NCI-H774 (cell line): ENCODE measurements around the gene SMARCC2.

ENCODE experiments used
- DNase-seq: peaks from one replicate; lab custom pipeline; 2025; lab: John Stamatoyannopoulos, UW

Gene SMARCC2

GRCh38 chr12:56152132-56152755 lies 37.0 kb downstream of the SMARCC2 start, which contains the start of gene MYL6B:
Gene MYL6B (plus strand): TSS chr12:56152587. CDS start chr12:56153919, 1,332 bp downstream.
- peak; percentile 94 for DNase-seq

- peak; percentile 58 for DNase-seq
Measured at GRCh38 chr12:56151672-56152131, 37.6 kb downstream of the SMARCC2 start.

DNA sequence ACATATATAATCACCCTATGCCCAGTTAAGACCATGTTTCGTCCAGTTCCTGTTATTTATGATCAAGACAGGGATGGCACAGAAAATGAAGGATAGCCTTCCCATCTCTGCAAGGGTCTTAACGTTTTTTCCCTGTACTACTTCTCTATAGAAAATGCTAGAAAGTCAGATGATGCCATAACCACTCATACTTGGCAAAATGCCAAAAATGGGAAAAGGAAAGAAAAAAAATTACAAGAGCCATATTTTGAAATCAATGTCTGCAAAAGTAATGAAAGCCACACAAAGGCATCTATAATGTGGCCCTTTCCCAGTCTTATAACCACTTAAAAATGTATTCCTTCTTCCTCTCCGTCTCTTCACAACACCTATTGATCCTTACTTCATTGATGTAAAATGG lies 38.7 kb downstream of the SMARCC2 start:
- DNase-seq: no peak

- no peak for DNase-seq
Measured at GRCh38 chr12:56146492-56147460, 42.5 kb downstream of the SMARCC2 start.

GRCh38 chr12:56145217-56145616 lies 44.1 kb downstream of the SMARCC2 start:
- DNase-seq: no peak

- DNase-seq: no peak
Measured at GRCh38 chr12:56143870-56144269, 45.4 kb downstream of the SMARCC2 start.

- no peak for DNase-seq
Measured at GRCh38 chr12:56143217-56143616, 46.1 kb downstream of the SMARCC2 start.

DNA sequence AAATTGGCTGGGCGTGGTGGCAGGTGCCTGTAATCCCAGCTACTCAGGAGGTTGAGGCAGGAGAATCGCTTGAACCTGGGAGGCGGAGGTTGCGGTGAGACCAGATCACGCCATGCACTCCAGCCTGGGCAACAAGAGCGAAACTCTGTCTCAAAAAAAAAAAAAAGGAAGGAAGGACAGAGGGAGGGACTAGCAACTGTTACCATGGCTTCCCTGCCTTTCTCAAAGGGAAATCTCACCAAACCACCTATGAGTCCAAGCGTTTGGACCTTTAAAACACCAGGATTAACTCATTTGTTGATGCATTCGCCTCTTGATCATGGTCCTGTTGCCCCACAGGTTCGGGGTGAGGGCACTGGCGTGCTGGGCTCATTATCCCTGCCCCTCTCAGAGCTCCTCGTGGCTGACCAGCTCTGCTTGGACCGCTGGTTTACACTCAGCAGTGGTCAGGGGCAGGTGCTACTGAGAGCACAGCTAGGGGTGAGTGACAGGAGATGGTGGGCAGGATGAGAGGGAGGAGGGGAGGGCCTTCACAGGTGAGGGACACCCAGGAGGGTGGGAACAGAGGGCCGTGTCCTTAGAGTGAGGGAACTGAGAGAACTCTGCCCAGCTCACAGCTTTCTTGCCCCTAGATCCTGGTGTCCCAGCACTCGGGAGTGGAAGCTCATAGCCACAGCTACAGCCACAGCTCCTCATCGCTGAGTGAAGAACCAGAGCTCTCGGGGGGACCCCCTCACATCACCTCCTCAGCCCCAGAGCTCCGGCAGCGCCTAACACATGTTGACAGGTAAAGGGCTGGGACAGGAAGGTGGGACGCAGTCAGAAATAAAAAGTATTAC lies 47.1 kb downstream of the SMARCC2 start:
- DNase-seq: no peak

DNA sequence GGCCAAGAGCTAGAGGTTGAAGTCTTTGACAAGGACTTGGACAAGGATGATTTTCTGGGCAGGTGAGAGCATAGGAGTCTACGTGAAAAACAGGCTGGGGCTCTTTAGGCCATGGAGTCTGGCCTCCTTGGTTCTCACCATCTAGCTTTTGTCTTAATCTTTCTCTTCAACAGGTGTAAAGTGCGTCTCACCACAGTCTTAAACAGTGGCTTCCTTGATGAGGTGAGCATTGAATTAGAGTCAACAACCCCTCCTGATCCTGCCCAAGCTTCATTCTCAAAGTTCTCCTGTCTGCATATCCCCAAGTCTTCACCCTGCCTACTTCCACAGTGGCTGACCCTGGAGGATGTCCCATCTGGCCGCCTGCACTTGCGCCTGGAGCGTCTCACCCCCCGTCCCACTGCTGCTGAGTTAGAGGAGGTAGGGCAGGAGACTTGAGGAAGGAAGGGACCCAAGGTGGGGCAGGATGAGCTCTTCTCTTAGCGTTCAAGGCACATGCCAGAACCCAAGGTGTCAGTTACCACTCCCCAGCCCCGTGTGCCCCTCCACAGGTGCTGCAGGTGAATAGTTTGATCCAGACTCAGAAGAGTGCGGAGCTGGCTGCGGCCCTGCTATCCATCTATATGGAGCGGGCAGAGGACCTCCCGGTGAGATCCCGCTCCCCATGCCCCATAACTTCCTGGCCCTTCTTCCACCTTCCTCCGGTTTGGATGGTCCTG lies 51.3 kb downstream of the SMARCC2 start:
- DNase-seq: no peak

- no peak for DNase-seq
Measured at GRCh38 chr12:56134897-56135296, 54.4 kb downstream of the SMARCC2 start.

DNA sequence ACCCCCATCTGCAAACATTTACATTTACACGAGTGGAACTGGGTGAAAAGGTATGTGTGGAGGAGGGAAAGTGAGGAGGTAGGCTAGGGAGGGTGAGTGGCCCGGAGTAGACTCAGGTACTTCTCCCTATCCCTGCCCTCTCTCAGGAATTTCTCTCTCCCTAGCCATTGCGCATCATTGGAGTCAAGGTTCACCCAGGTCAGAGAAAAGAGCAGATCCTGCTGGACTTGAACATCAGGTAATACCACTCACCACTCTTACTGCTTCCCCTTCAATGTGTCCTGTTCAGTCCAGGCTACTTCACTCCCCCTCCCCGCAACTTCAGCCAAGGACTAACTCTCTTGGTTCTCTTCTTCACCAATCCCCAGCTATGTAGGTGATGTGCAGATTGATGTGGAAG lies 58.4 kb downstream of the SMARCC2 start:
- DNase-seq: no peak

DNA sequence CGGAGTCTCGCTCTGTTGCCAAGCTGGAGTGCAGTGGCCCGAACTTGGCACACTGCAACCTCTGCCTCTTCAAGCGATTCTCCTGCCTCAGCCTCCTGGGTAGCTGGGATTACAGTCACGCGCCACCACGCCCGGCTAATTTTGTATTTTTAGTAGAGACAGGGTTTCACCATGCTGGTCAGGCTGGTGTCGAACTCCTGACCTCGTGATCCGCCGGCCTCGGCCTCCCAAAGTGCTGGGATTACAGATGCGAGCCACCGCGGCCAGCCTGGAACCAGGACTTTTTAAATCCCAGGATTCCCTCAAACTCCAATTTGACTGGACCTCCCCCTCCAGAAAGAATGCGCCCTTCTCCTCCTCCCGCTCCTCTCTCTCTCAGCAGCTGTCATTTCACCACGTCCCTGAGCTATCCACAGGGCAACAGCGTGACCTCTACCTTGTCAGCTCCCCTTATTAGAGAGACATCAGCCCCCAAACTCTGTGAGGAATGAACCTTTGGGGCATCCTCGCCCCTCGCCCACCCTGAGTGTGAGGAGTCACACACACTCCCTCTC lies 59.3 kb downstream of the SMARCC2 start:
- no peak for DNase-seq

DNA sequence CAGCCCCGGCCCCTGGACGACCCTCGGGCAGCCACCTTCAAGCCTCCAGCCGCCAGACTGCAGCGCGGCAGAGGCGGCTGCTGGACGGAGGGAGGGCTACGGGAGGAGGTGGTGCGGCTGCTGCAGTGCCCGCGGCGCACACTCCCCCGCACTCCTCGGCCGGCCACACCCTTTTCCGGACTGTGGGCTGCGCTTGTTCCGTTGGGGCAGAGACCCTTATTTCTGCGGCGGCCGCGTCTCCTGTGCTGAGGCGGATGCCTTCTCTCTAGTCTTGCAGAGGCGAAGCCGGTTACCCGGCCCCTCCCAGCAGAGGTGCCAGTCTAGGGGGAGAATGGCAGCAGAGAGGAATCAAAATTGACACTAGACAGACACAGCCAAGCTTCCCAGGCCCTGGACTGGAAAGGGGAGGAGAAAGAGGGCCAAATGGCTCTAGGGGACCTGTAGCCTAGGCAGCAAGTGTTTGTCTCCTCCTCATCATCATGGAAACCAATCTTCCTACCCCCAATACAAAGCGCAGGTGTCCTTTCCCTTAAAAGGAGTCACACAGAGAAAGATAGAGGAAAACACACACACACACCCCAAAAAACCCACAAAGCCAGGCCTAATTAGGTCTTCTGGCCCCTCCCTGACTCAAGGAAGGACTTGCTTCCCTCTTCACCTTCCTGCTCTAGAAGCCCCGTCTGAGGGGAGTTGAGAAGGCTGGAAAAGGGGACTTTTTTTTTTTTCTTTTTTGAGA lies 59.9 kb downstream of the SMARCC2 start:
- no peak for DNase-seq

- no peak for DNase-seq
Measured at GRCh38 chr12:56128670-56129205, 60.5 kb downstream of the SMARCC2 start.

DNA sequence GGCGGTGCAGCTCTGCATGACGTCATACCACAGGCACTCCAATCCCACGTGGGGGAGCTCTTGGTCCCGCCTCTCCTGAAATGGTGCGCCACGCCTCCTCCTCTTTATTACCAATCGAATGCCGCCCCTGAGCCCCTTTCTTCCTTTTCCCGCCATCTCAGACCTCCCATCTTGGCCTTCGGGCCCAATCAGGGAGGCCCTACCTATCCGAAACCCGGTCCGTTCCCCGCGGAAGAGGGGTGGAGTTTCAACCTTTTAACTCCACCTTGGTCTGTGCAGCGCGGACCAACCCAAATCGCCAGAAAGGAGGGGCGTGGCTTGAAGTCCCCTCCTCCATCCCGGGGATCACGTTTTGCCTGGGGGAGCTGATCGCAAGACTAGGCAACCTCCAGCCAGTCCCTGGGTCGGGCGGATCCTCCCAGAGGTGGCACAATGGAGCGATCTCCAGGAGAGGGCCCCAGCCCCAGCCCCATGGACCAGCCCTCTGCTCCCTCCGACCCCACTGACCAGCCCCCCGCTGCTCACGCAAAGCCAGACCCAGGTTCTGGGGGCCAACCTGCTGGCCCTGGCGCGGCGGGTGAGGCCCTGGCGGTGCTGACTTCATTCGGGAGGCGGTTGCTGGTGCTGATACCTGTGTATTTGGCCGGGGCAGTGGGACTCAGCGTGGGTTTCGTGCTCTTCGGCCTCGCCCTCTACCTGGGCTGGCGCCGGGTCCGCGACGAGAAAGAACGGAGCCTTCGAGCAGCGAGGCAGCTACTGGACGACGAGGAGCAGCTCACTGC lies 61.2 kb downstream of the SMARCC2 start, which contains the start of gene ESYT1:
Gene ESYT1, plus strand, starts transcription at position 380 of the 782 bp plus-strand sequence. Its CDS starts 53 bp downstream, at position 433.
- peak; percentile 100 for DNase-seq

DNA sequence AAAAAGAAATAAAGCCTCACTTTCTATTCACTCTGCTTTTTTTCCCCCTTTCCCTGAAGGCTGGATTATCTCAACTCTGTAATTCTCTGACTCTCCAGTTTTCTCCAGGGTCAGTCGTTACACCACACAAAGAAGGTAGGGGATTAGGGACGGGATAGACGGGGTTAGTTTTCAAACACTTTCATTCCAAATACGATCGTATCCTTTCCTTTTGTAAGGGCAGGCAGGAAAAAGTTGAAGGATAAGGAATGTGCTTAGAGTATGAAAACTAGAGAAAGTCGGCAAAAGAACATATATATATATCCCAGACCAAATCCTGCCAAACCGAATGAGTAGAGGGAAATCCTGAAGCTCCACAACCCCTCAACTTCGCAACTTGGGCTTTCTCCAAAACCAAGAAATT lies 61.8 kb downstream of the SMARCC2 start:
- no peak for DNase-seq

- DNase-seq: no peak
Measured at GRCh38 chr12:56126732-56127239, 62.5 kb downstream of the SMARCC2 start.

- DNase-seq: no peak
Measured at GRCh38 chr12:56124133-56124532, 65.2 kb downstream of the SMARCC2 start.

GRCh38 chr12:56122637-56123036 lies 66.6 kb downstream of the SMARCC2 start:
- peak; percentile 78 for DNase-seq
